ACC112 (cell line): Measurements from ENCODE around the gene PRL.

Experiments
- H2AFZ ChIP-seq: fragments of 200-600 bp; sonication (generic); one replicate; pipeline ENCODE4 v1.6.0; 2017; ENCODE audit warnings: antibody characterized with exemption, low read length; ENCODE audit not compliant: unreplicated experiment
- H3K27ac ChIP-seq: fragments of 200-600 bp; sonication (generic); 2 replicates; pipeline ENCODE4 v1.5.1; 2014; ENCODE audit warnings: low read depth, mild to moderate bottlenecking, antibody characterized with exemption, low read length, moderate library complexity
- H3K27me3 ChIP-seq: fragments of 200-600 bp; sonication (generic); 2 replicates; pipeline ENCODE4 v1.6.1; 2014; ENCODE audit warnings: mild to moderate bottlenecking, antibody characterized with exemption, low read length, moderate library complexity, mixed read lengths; ENCODE audit not compliant: insufficient read depth
- H3K36me3 ChIP-seq: fragments of 200-600 bp; sonication (generic); 2 replicates; pipeline ENCODE4 v1.6.1; 2016; ENCODE audit warnings: mild to moderate bottlenecking, antibody characterized with exemption, low read length, moderate library complexity, mixed read lengths; ENCODE audit not compliant: insufficient read depth
- H3K4me1 ChIP-seq: fragments of 200-600 bp; sonication (generic); one replicate; pipeline ENCODE4 v1.6.1; 2016; ENCODE audit warnings: low read length, mixed read lengths; ENCODE audit not compliant: insufficient read depth, unreplicated experiment, control insufficient read depth
- H3K4me3 ChIP-seq: fragments of 200-600 bp; sonication (generic); 2 replicates; pipeline ENCODE4 v1.5.1; 2014; ENCODE audit warnings: mild to moderate bottlenecking, low read depth, low read length
- H3K79me2 ChIP-seq: fragments of 200-600 bp; sonication (generic); one replicate; pipeline ENCODE4 v1.6.0; 2016; ENCODE audit warnings: low read length; ENCODE audit not compliant: control insufficient read depth, unreplicated experiment, insufficient read depth

Gene PRL

GRCh38 chr6:22323848-22324247 lies 27.0 kb upstream of the PRL start:
- no peak overlapping the region for H2AFZ ChIP-seq
- no peak overlapping the region for H3K4me3 ChIP-seq
- no peak overlapping the region for H3K27ac ChIP-seq
- H3K27me3 ChIP-seq: no peaks in the 10 kb centered on the region
- peaks cover 6% of the 10 kb centered on the region for H3K4me1 ChIP-seq
- no peaks in the 10 kb centered on the region for H3K36me3 ChIP-seq
- no peaks in the 10 kb centered on the region for H3K79me2 ChIP-seq

GRCh38 chr6:22322103-22323030 lies 25.5 kb upstream of the PRL start:
- H3K36me3 ChIP-seq: no peaks in the 10 kb centered on the region
- H2AFZ ChIP-seq: no peak overlapping the region
- H3K4me3 ChIP-seq: no peak overlapping the region
- H3K79me2 ChIP-seq: no peaks in the 10 kb centered on the region
- no peaks in the 10 kb centered on the region for H3K27me3 ChIP-seq
- no peak overlapping the region for H3K27ac ChIP-seq
- H3K4me1 ChIP-seq: peaks cover 6% of the 10 kb centered on the region

- H2AFZ ChIP-seq: no peak overlapping the region
- H3K27ac ChIP-seq: no peak overlapping the region
- no peak overlapping the region for H3K4me3 ChIP-seq
- no peaks in the 10 kb centered on the region for H3K27me3 ChIP-seq
- no peaks in the 10 kb centered on the region for H3K79me2 ChIP-seq
- peaks cover 6% of the 10 kb centered on the region for H3K4me1 ChIP-seq
- H3K36me3 ChIP-seq: no peaks in the 10 kb centered on the region
Measured at GRCh38 chr6:22320750-22321149, 23.9 kb upstream of the PRL start.

GRCh38 chr6:22318404-22318803 lies 21.6 kb upstream of the PRL start:
- no peak overlapping the region for H2AFZ ChIP-seq
- H3K27ac ChIP-seq: no peak overlapping the region
- no peaks in the 10 kb centered on the region for H3K79me2 ChIP-seq
- H3K36me3 ChIP-seq: no peaks in the 10 kb centered on the region
- no peak overlapping the region for H3K4me3 ChIP-seq
- H3K27me3 ChIP-seq: no peaks in the 10 kb centered on the region
- peaks cover 6% of the 10 kb centered on the region for H3K4me1 ChIP-seq

- H3K36me3 ChIP-seq: no peaks in the 10 kb centered on the region
- H3K4me1 ChIP-seq: no peaks in the 10 kb centered on the region
- H3K27me3 ChIP-seq: no peaks in the 10 kb centered on the region
- no peaks in the 10 kb centered on the region for H3K79me2 ChIP-seq
- no peak overlapping the region for H2AFZ ChIP-seq
- no peak overlapping the region for H3K27ac ChIP-seq
- H3K4me3 ChIP-seq: no peak overlapping the region
Measured at GRCh38 chr6:22313796-22314195, 17.0 kb upstream of the PRL start.

GRCh38 chr6:22308939-22309338 lies 12.1 kb upstream of the PRL start:
- Histone ChIP-seq H2AFZ (no peak overlapping the region), H3K4me1 (no peaks in the 10 kb centered on the region), H3K27me3 (no peaks in the 10 kb centered on the region), H3K4me3 (no peak overlapping the region), H3K27ac (no peak overlapping the region), H3K79me2 (no peaks in the 10 kb centered on the region), H3K36me3 (no peaks in the 10 kb centered on the region)

GRCh38 chr6:22306741-22307466 lies 10.1 kb upstream of the PRL start:
- H3K79me2 ChIP-seq: no peaks in the 10 kb centered on the region
- H3K4me3 ChIP-seq: no peak overlapping the region
- no peaks in the 10 kb centered on the region for H3K27me3 ChIP-seq
- no peak overlapping the region for H2AFZ ChIP-seq
- no peak overlapping the region for H3K27ac ChIP-seq
- H3K4me1 ChIP-seq: no peaks in the 10 kb centered on the region
- no peaks in the 10 kb centered on the region for H3K36me3 ChIP-seq

- Histone ChIP-seq H3K4me1 (no peaks in the 10 kb centered on the region), H3K79me2 (no peaks in the 10 kb centered on the region), H3K36me3 (no peaks in the 10 kb centered on the region), H3K4me3 (no peak overlapping the region), H2AFZ (no peak overlapping the region), H3K27ac (no peak overlapping the region), H3K27me3 (no peaks in the 10 kb centered on the region)
Measured at GRCh38 chr6:22302838-22303237, 6.0 kb upstream of the PRL start.

GRCh38 chr6:22300273-22300998 lies 3.6 kb upstream of the PRL start:
- H3K27me3 ChIP-seq: no peaks in the 10 kb centered on the region
- no peaks in the 10 kb centered on the region for H3K4me1 ChIP-seq
- no peak overlapping the region for H2AFZ ChIP-seq
- H3K27ac ChIP-seq: no peak overlapping the region
- no peaks in the 10 kb centered on the region for H3K36me3 ChIP-seq
- no peak overlapping the region for H3K4me3 ChIP-seq
- no peaks in the 10 kb centered on the region for H3K79me2 ChIP-seq

- Histone ChIP-seq H3K36me3 (no peaks in the 10 kb centered on the region), H2AFZ (no peak overlapping the region), H3K79me2 (no peaks in the 10 kb centered on the region), H3K4me3 (no peak overlapping the region), H3K27me3 (no peaks in the 10 kb centered on the region), H3K27ac (no peak overlapping the region), H3K4me1 (no peaks in the 10 kb centered on the region)
Measured at GRCh38 chr6:22298475-22298890, 1.6 kb upstream of the PRL start.
